Activated B cell treated with CpG ODN at 0.5 μM for 24 hours (primary cell): ENCODE results near the gene INPP5A. TPM values are rescaled to one million over a fixed set of nuclear protein-coding genes. Genes with fewer than 3 reads are reported as not detected.

Source experiments
- ATAC-seq: fragments of 200-7000 bp; cut with Tn5 transposase; one replicate; pipeline ENCODE4 v1.10.0; 2021; ENCODE audit warnings: low read depth, mild to moderate bottlenecking, moderate library complexity
- CTCF ChIA-PET: fragments of 350-600 bp; sonication (Branson Sonifier 250); formaldehyde crosslinking; loops from one replicate; lab custom pipeline; 2021; ENCODE audit warnings: antibody characterized with exemption; lab: Charles Lee
- POLR2A ChIA-PET: fragments of 350-600 bp; sonication (Branson Sonifier 250); formaldehyde crosslinking; loops from one replicate; lab custom pipeline; 2021; ENCODE audit warnings: antibody characterized with exemption; lab: Charles Lee
- DNase-seq: peaks from one replicate; pipeline ENCODE4 v3.0.0; 2022
- H3K27ac Mint-ChIP-seq: one replicate; pipeline ENCODE4 v1.8.0; 2020; ENCODE audit warnings: mixed read lengths
- H3K27me3 Mint-ChIP-seq: one replicate; pipeline ENCODE4 v1.8.0; 2021; ENCODE audit warnings: mixed read lengths
- H3K36me3 Mint-ChIP-seq: one replicate; pipeline ENCODE4 v1.8.0; 2021; ENCODE audit warnings: low read depth, mixed read lengths
- H3K4me1 Mint-ChIP-seq: one replicate; pipeline ENCODE4 v1.8.0; 2021; ENCODE audit warnings: mixed read lengths
- H3K4me3 Mint-ChIP-seq: one replicate; pipeline ENCODE4 v1.8.0; 2020; ENCODE audit warnings: mild to moderate bottlenecking, mixed read lengths
- H3K9me3 Mint-ChIP-seq: one replicate; pipeline ENCODE4 v1.8.0; 2020; ENCODE audit warnings: mixed read lengths
- intact Hi-C: fragments of 100-400 bp; cut with micrococcal nuclease; formaldehyde crosslinking; loops from one replicate; pipeline ENCODE4 v1.15.1; 2024
- total RNA-seq: library from RNA; stranded (reverse); gene quantifications from 2 replicates; pipeline ENCODE4 v1.2.3, GENCODE V29; 2022
- TF ChIP-seq, protein P1 (sequence below): fragments of 200-600 bp; IDR thresholded peaks from one replicate; pipeline ENCODE4 v1.8.0; 2022; ENCODE audit warnings: antibody characterized with exemption, mild to moderate bottlenecking

Gene INPP5A
- total RNA-seq, 1 donor from 2014 or later, result 24.9 TPM

DNA sequence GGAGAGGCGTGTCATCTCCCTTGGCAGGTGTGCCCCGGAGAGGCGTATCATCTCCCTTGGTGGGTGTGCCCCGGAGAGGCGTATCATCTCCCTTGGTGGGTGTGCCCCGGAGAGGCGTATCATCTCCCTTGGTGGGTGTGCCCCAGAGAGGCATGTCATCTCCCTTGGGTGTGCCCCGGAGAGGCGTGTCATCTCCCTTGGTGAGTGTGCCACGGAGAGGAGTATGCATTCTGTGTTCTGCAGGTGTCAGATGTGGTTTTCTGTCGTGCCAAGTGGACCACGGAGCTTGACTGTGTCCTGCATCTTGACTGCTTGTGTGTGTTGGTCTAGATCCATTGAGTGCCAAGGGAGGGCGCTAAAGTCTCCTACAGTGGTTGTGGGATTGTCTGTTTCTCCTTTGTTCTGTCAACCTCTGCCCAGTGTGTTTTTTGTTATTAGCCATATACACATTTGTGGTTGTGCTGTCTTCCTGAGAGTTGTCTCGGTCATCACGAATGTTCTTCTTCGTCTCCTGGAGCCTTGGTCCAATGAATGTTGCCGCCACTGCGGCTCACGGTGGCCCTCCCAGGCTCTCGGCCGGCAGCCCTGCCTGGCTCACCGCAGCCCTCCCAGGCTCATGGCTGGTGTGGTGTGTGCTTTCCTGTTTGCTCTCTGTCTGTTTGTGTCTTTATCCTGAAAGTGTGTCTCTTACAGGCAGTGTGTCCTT is 96.8 kb downstream of the INPP5A start:
- peak; percentile 70 for ATAC-seq
- POLR2A ChIA-PET, result interaction anchor here (0.9 to 3.2 kb wide), 2 partner anchors 63 to 87 kb away, joined by 4 to 13 read pairs; no protein-coding TSS in a partner anchor
- DNase-seq, result no peak
- intact Hi-C loops, result loop anchor here (1.0 kb wide), 1 partner anchor 62 kb away; no protein-coding TSS in a partner anchor
- Mint-ChIP-seq H3K4me3 (no peak overlapping the region), H3K27me3 (no peaks in the 10 kb centered on the region), H3K9me3 (no peaks in the 10 kb centered on the region), H3K27ac (no peak overlapping the region), H3K4me1 (peaks cover 48% of the 10 kb centered on the region), H3K36me3 (peaks cover 3% of the 10 kb centered on the region)
- TF ChIP-seq, protein P1, sequence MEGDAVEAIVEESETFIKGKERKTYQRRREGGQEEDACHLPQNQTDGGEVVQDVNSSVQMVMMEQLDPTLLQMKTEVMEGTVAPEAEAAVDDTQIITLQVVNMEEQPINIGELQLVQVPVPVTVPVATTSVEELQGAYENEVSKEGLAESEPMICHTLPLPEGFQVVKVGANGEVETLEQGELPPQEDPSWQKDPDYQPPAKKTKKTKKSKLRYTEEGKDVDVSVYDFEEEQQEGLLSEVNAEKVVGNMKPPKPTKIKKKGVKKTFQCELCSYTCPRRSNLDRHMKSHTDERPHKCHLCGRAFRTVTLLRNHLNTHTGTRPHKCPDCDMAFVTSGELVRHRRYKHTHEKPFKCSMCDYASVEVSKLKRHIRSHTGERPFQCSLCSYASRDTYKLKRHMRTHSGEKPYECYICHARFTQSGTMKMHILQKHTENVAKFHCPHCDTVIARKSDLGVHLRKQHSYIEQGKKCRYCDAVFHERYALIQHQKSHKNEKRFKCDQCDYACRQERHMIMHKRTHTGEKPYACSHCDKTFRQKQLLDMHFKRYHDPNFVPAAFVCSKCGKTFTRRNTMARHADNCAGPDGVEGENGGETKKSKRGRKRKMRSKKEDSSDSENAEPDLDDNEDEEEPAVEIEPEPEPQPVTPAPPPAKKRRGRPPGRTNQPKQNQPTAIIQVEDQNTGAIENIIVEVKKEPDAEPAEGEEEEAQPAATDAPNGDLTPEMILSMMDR, result no peak
- CTCF ChIA-PET, result interaction anchor here (1.3 to 3.1 kb wide), 4 partner anchors 63 to 180 kb away, joined by 3 to 21 read pairs (median 4); no protein-coding TSS in a partner anchor

DNA sequence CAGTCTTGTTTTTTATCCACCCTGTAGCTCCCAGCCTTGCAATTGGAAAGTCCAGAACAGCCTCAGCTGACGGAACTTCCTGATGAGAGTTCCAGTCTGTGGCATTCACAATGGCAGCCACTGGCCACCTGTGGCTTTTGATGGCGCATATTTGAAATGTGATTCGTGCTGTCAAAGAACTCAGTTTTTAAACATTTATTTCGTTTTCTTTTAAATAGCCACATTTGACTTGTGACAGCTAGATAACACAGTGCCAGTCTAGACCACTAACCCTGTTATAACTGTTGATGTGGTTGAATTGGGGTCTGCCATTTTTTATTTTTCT is 97.3 kb downstream of the INPP5A start:
- H3K27me3 Mint-ChIP-seq, result no peaks in the 10 kb centered on the region
- ChIA-PET POLR2A (interaction anchor here (3.2 kb wide), 1 partner anchor 63 kb away, joined by 13 read pairs; no protein-coding TSS in a partner anchor), CTCF (interaction anchor here (1.3 to 3.1 kb wide), 4 partner anchors 63 to 181 kb away, joined by 3 to 21 read pairs (median 4); no protein-coding TSS in a partner anchor)
- ATAC-seq, result no peak
- intact Hi-C loops, result loop anchor here (1.0 kb wide), 1 partner anchor 63 kb away; no protein-coding TSS in a partner anchor
- H3K27ac Mint-ChIP-seq, result no peak overlapping the region
- no peaks in the 10 kb centered on the region for H3K36me3 Mint-ChIP-seq
- H3K4me3 Mint-ChIP-seq, result no peak overlapping the region
- H3K9me3 Mint-ChIP-seq, result no peaks in the 10 kb centered on the region
- TF ChIP-seq, protein P1, result no peak
- DNase-seq, result no peak
- peaks cover 43% of the 10 kb centered on the region for H3K4me1 Mint-ChIP-seq

DNA sequence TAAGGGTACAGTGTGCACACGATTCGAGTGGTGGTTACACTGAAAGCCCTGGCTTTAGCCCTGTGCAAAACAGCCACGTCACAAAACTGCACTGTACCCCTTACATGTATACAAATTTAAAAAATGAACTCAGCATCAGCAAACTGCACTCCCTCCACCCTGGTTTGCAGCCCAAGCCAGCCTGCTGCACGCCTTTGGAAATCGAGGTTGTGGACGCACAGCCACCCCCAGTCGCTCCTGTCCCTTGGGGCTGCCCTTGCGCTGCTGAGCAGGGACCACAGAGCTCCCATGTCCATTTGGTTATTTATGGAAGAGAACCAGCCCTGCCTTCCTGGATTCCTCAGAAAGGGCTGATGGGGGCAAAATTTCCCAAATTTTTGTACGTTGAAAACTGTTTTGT is 98.8 kb downstream of the INPP5A start:
- ATAC-seq (no peak), DNase-seq (no peak)
- Mint-ChIP-seq H3K27ac (no peak overlapping the region), H3K9me3 (no peaks in the 10 kb centered on the region), H3K4me1 (peaks cover 38% of the 10 kb centered on the region), H3K4me3 (no peak overlapping the region), H3K36me3 (peaks cover 7% of the 10 kb centered on the region), H3K27me3 (no peaks in the 10 kb centered on the region)
- TF ChIP-seq, protein P1, result no peak
- intact Hi-C loops, result no loop called here
- ChIA-PET CTCF (interaction anchor here (0.6 to 1.8 kb wide), 4 partner anchors 85 to 245 kb away, joined by 3 to 4 read pairs (median 4); no protein-coding TSS in a partner anchor), POLR2A (no interaction called here)

DNA sequence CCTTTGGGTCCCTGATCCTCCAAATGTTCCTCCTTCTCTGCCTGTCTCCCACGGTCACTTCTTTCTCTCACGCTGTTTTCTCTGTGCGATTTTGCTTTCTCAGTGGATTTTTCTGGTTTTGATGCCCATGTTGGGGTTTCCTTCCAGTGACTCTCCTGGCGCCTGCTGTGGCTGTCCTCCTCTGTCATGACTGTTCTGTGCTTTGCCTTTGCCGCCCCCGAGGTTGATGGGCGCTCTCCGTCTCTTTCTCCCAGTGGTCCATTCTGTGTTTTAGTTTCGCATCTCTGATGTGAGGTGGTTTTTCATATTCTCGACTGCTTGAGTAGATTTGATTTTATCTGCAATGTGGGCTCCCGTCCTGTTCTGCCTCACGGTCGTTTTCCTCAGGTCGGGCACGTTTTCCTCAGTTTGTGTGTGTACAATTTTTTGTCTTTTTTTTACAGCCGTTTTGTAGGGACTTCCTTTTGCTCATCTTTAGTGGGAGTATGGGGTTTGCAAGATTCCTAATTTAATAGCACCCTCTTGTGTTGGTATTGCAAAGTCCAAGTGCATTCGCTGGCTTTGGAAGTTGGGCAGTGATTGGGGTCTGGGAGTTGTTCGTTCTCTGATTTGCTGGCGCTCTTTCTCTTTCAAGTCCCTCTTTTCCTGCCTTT is 100.0 kb downstream of the INPP5A start:
- peak overlapping the region; percentile 1 for H3K27ac Mint-ChIP-seq
- peak; percentile 14 for DNase-seq
- peak overlapping the region; percentile 59 for H3K4me3 Mint-ChIP-seq
- ATAC-seq, result peak; percentile 66
- no peaks in the 10 kb centered on the region for H3K27me3 Mint-ChIP-seq
- H3K36me3 Mint-ChIP-seq, result peaks cover 7% of the 10 kb centered on the region
- POLR2A ChIA-PET, result no interaction called here
- intact Hi-C loops, result loop anchor here (1.0 kb wide), 6 partner anchors 43 to 414 kb away; partner anchors contain the start of gene INPP5A
- H3K4me1 Mint-ChIP-seq, result peaks cover 36% of the 10 kb centered on the region
- no peaks in the 10 kb centered on the region for H3K9me3 Mint-ChIP-seq
- CTCF ChIA-PET, result interaction anchor here (0.9 to 1.8 kb wide), 4 partner anchors 86 to 250 kb away, joined by 3 to 12 read pairs (median 4); no protein-coding TSS in a partner anchor
- TF ChIP-seq, protein P1, result no peak
